Testis (tissue), 3 donors: Measurements from ENCODE around the gene SLC2A4. TPM values are rescaled to one million over a fixed set of nuclear protein-coding genes. Genes with fewer than 3 reads are reported as not detected.
A peak's percentile ranks its signal among the peaks of the same experiment; 100 is the strongest.

Experiments used
- DNase-seq: peaks from one replicate; pipeline ENCODE4 v3.0.0-alpha.2; 2019
- H3K27ac ChIP-seq, 2 donors: fragments of 200-600 bp; sonication (generic); one replicate each; pipeline ENCODE4 v1.5.1; 2019
- H3K27me3 ChIP-seq: fragments of 200-600 bp; sonication (generic); one replicate; pipeline ENCODE4 v1.5.1; 2019
- H3K36me3 ChIP-seq: fragments of 200-600 bp; sonication (generic); one replicate; pipeline ENCODE4 v1.5.1; 2017; ENCODE audit warnings: low read depth; ENCODE audit errors: missing control alignments
- H3K4me1 ChIP-seq: fragments of 200-600 bp; sonication (generic); one replicate; pipeline ENCODE4 v1.5.1; 2019
- H3K4me3 ChIP-seq, 2 donors: fragments of 200-600 bp; sonication (generic); one replicate each; pipeline ENCODE4 v1.5.1; 2017 to 2019
- H3K9me3 ChIP-seq: fragments of 200-600 bp; sonication (generic); one replicate; pipeline ENCODE4 v1.5.1; 2017
- CTCF ChIP-seq, 3 experiments: fragments of 450-650 bp in 2 of 3; fragments of 200-600 bp in 1 of 3; sonication (generic) in 1 of 3; IDR thresholded peaks; one replicate each; pipeline ENCODE4 v1.5.1; 2016 to 2019; ENCODE audit warnings: antibody characterized with exemption in 3 of 3, mild to moderate bottlenecking in 2 of 3, moderate library complexity in 1 of 3
- POLR2A ChIP-seq: fragments of 450-650 bp; IDR thresholded peaks from one replicate; pipeline ENCODE4 v1.6.1; 2017; ENCODE audit warnings: antibody characterized with exemption, mild to moderate bottlenecking, moderate library complexity
- WGBS, 2 donors: methylation state at CpG; one replicate each; pipeline ENCODE4 v1.1.5; 2018; 5-methylcytosine and 5-hydroxymethylcytosine counted together
- intact Hi-C: fragments of 100-400 bp; cut with DNase I; formaldehyde crosslinking; loops from one replicate; pipeline ENCODE4 v1.15.1; 2023; ENCODE audit warnings: low total_unique reads
- polyA plus RNA-seq: library from polyadenylated mRNA; stranded (reverse); fragments of 350-450 nt; fragmentation: Illumina TruSeq; extraction: RNeasy Lipid Tissue Mini Kit (QIAGEN cat#74804); gene quantifications from one replicate; pipeline ENCODE4 v1.2.3, GENCODE V29; 2014; ENCODE audit warnings: low read depth, low replicate concordance; ENCODE audit not compliant: insufficient read depth
- total RNA-seq, 2 donors: library from RNA; depleted of rRNA; stranded (reverse); fragments of >200 nt; gene quantifications; one replicate each; pipeline ENCODE4 v1.2.3, GENCODE V29; 2016

SLC2A4 gene
- total and polyA plus RNA-seq, 3 donors from 2014 or later: 4.2 to 6.6 (median 4.7) TPM

GRCh38 chr17:7251661-7252175 lies 29.8 kb upstream of the SLC2A4 start, which contains the start of gene CTDNEP1:
TSS of gene CTDNEP1 (minus strand) at chr17:7251734. CDS start at chr17:7251296, 438 bp downstream.
- Histone ChIP-seq H3K4me3 (peak within 1 kb of the TSS; percentile 88 to 98), H3K4me1 (peaks cover 26% of the 10 kb centered on the region), H3K36me3 (no peaks in the 10 kb centered on the region), H3K27me3 (no peaks in the 10 kb centered on the region), H3K27ac (peak within 1 kb of the TSS; percentile 99 to 100), H3K9me3 (no peaks in the 10 kb centered on the region)
- 0 to 1% methylated on average over 34 to 41 of the region's 41 CpGs for WGBS, 2 donors
- intact Hi-C loops: no loop called here
- peak; percentile 99 for DNase-seq
- no peak for TF ChIP-seq POLR2A
- no peak for TF ChIP-seq CTCF (IDR thresholded peaks at IDR 0.05)

DNA sequence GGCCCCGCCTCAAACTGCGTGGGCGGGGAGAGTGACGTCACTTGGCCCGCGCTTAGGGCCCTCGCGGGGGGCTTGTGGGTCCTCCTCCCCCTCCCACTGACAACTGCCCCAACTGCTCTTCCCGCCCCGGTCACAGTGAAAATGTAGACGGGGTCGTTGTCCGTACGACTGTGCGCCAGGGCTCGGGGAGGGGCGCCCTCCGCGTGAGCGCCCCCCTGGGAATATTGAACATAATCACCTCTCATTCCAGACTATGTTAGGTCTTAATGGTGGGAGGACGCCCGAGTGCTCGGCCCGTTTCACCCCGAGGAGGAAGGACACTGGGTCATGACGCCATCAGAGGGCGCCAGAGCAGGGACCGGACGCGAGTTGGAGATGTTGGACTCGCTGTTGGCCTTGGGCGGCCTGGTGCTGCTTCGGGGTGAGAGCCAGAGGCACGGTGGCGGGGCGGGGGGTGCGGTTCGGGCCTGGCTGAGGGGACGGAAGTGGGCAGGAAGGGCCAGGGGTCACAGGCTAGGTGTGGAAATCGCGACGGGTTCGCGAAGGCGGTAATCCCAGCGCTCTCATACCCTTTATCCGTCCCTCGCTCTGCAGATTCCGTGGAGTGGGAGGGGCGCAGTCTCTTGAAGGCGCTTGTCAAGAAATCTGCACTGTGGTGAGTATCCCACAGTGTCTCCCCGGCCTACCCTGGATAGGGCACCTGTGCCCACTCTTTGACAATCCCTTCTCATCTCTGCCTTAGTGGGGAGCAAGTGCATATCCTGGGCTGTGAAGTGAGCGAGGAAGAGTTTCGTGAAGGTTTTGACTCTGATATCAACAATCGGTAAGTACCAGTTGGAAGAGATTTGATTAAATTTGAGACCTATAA lies 29.1 kb upstream of the SLC2A4 start, which contains the start of gene ELP5:
Gene ELP5, plus strand, starts transcription at position 40 of the 868 bp plus-strand sequence. Its CDS starts 336 bp downstream, at position 376.
- H3K27ac ChIP-seq: peak within 1 kb of the TSS; percentile 99 to 100
- peak; percentile 94 for DNase-seq
- intact Hi-C loops: no loop called here
- peaks cover 26% of the 10 kb centered on the region for H3K4me1 ChIP-seq
- H3K27me3 ChIP-seq: no peaks in the 10 kb centered on the region
- no peak for TF ChIP-seq POLR2A
- peak in 2 of 3 experiments; percentile 2 to 31 for TF ChIP-seq CTCF (IDR thresholded peaks at IDR 0.05)
- H3K36me3 ChIP-seq: no peaks in the 10 kb centered on the region
- no peaks in the 10 kb centered on the region for H3K9me3 ChIP-seq
- 1 to 2% methylated on average over 33 to 55 of the region's 55 CpGs for WGBS, 2 donors
- peak within 1 kb of the TSS; percentile 88 to 98 for H3K4me3 ChIP-seq

DNA sequence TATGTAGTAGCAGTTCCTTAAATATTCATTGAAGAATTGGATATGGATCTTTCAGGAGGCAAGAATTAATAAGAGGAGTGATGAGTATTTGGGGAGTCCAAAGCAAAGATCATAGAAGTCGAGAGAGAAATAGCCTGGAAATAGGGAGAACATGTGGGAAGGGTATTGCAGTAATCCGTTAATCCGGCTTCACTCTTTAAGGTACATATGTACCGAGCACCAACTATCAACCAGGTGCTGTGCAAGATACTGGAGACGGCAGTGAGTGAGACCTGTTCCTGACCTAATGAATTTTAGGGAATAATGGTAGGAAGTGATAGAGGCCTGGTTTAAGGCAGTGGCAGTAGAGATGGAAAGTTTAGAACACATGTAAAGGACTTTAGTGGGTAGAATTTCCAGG lies 28.4 kb upstream of the SLC2A4 start:
- 41 to 61% methylated on average over 5 of the region's 5 CpGs for WGBS, 2 donors
- H3K27ac ChIP-seq: peak overlapping the region; percentile 99 to 100
- no peak for DNase-seq

DNA sequence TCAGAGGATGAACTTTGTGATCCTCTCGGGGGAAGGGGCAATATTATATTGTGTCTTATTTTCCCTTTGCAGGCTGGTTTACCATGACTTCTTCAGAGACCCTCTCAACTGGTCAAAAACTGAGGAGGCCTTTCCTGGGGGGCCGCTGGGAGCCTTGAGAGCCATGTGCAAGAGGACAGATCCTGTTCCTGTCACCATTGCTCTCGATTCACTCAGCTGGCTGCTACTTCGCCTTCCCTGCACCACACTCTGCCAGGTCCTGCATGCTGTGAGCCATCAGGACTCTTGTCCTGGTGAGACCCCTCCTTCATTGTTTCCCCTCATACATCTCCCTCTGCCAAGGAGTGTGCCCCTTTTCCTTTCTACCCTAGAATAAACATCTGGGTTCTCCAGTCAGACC lies 27.0 kb upstream of the SLC2A4 start:
- no peaks in the 10 kb centered on the region for H3K27me3 ChIP-seq
- H3K4me3 ChIP-seq: no peak overlapping the region
- TF ChIP-seq POLR2A (no peak), CTCF (IDR thresholded peaks at IDR 0.05) (no peak)
- intact Hi-C loops: no loop called here
- no peak overlapping the region for H3K27ac ChIP-seq
- 76 to 80% methylated on average over 4 of the region's 4 CpGs for WGBS, 2 donors
- peaks cover 20% of the 10 kb centered on the region for H3K4me1 ChIP-seq
- no peak for DNase-seq
- H3K9me3 ChIP-seq: no peaks in the 10 kb centered on the region
- no peaks in the 10 kb centered on the region for H3K36me3 ChIP-seq

More for the DNA sequence above, 28.4 kb upstream of the SLC2A4 start:
- Histone ChIP-seq H3K36me3 (no peaks in the 10 kb centered on the region), H3K27me3 (no peaks in the 10 kb centered on the region), H3K4me3 (peak overlapping the region in 1 of 2 donors; percentile 98), H3K4me1 (peaks cover 26% of the 10 kb centered on the region), H3K9me3 (no peaks in the 10 kb centered on the region)
- intact Hi-C loops: no loop called here
- no peak for TF ChIP-seq POLR2A
- no peak for TF ChIP-seq CTCF (IDR thresholded peaks at IDR 0.05)
